ENCODE data around the gene ZNF532. TPM values are rescaled to one million over a fixed set of nuclear protein-coding genes. Genes with fewer than 3 reads are reported as not detected.
A peak's percentile ranks its signal among the peaks of the same experiment; 100 is the strongest.
"Not testable (repeated sequence)": the region's sequence is repeated elsewhere in the genome, so short reads cannot be mapped to it uniquely, and the experiment has no call there.

ZNF532 gene
- total RNA-seq, 8 experiments from 2014 or later = 28.6 to 161 (median 137) TPM

DNA sequence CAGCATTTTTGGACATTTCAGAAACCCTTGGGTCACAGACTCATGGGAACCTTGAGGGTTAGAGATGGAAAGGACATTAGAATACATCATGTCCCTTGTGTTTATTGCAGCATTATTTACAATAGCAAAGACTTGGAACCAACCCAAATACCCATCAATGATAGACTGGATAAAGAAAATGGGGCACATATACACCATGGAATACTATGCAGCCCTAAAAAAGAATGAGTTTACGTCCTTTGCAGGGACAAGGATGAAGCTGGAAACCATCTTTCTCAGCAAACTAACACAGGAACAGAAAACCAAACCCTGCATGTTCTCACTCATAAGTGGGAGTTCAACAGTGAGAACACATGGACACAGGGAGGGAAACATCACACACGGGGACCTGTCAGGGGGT, 160.9 kb downstream of the ZNF532 start:
- WGBS, 10 experiments = 93 to 100% (median 100%) methylated on average over 1 to 2 of the region's 2 CpGs; no CpG with 5 or more reads in 6 of the 10 experiments
- in situ Hi-C loops (cut with MboI; ENCODE audit: low pct_unique_long_range_greater_than_20kb in 2 of 9, low sequenced_read_pairs in 9 of 9, unreplicated experiment in 9 of 9); ATAC-seq (replicated peaks in 6 of 8); H3K27ac ChIP-seq; H3K4me3 ChIP-seq: not testable (repeated sequence)
- peaks cover 9 to 15% of the 10 kb centered on the region in 2 donors for H3K4me1 ChIP-seq (replicated peaks in 1 of 2)

DNA sequence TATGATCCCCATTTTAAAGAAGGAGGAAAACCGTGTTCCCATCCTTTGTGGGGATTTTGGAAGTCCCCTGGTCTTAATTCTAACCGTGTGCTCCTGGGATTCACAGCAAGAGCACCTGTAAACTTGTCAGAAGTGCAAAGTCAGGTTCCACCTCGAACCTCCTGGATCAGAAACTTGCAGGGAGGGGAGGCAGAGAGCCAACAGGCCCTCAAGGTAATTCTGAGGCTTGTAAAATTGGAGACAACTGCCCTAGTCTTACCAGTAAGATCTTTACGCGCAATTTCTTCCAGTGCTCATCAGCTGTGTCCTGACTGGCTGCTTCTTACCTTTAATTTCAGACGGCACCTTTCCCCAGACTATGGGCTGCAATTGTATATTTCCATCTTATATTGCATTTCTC, 161.7 kb downstream of the ZNF532 start:
- in situ Hi-C loops (cut with MboI; ENCODE audit: low pct_unique_long_range_greater_than_20kb in 2 of 9, low sequenced_read_pairs in 9 of 9, unreplicated experiment in 9 of 9) = no loop called here
- WGBS, 10 experiments = 73 to 100% (median 91%) methylated on average over 1 to 6 of the region's 6 CpGs; no CpG with 5 or more reads in 2 of the 10 experiments
- H3K4me3 ChIP-seq = no peak overlapping the region
- ATAC-seq (replicated peaks in 6 of 8) = no peak
- peaks cover 10 to 15% of the 10 kb centered on the region in 2 donors for H3K4me1 ChIP-seq (replicated peaks in 1 of 2)
- no peak overlapping the region for H3K27ac ChIP-seq

GRCh38 chr18:59026831-59027410, 162.2 kb downstream of the ZNF532 start:
- Histone ChIP-seq H3K27ac (no peak overlapping the region), H3K4me1 (replicated peaks in 1 of 2) (peaks cover 10 to 15% of the 10 kb centered on the region in 2 donors), H3K4me3 (no peak overlapping the region)
- peak in 2 of 8 experiments; percentile 32 to 55 for ATAC-seq (replicated peaks in 6 of 8)
- WGBS, 10 experiments = 14 to 99% (median 52%) methylated on average over 1 to 11 of the region's 12 CpGs; no CpG with 5 or more reads in 3 of the 10 experiments
- in situ Hi-C loops (cut with MboI; ENCODE audit: low pct_unique_long_range_greater_than_20kb in 2 of 9, low sequenced_read_pairs in 9 of 9, unreplicated experiment in 9 of 9) = no loop called here

DNA sequence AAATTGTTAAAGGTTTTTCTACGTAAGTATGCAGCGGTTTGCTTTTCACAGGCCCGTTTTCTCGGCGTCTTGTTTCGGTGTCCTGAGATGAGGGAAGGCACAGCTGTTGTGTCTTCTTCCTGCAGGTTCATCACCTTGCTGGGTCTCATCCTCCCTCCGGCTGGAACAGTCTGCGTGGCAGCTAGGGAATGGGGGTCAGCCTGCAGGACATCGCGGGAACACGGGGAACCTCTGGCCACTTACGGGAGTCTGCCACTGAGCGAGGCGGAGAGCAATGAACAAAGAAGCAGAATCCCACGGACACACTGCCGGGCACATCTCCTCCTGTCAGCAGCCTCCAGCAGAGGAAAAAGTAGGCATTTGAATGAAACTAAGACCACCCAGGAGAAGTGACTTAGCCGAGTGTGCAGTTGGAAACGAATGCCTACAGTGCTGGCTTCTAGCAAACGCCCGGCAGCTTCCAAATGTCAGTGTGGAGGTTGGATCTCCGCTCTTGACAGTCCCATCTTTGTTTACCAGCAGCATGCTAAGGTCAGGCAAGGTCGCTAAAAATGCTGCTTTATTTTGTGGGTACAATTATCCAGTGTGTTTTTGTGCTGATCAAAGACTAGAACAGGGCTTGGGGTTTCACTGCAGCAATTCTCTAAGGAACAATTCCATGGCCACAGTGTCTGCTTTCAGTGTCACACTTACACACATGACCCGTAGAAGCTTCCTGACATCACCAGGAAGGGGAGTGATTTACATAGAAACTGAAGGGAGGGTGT, 165.2 kb downstream of the ZNF532 start:
- ATAC-seq (replicated peaks in 6 of 8) = peak in 5 of 8 experiments; percentile 91 to 98 (median 97)
- 49 to 98% (median 75%) methylated on average over 6 to 19 of the region's 23 CpGs for WGBS, 10 experiments
- Histone ChIP-seq H3K27ac (peak overlapping the region; percentile 51 to 75), H3K4me1 (replicated peaks in 1 of 2) (peaks cover 10 to 13% of the 10 kb centered on the region in 2 donors), H3K4me3 (no peak overlapping the region)
- in situ Hi-C loops (cut with MboI; ENCODE audit: low pct_unique_long_range_greater_than_20kb in 2 of 9, low sequenced_read_pairs in 9 of 9, unreplicated experiment in 9 of 9) = no loop called here

DNA sequence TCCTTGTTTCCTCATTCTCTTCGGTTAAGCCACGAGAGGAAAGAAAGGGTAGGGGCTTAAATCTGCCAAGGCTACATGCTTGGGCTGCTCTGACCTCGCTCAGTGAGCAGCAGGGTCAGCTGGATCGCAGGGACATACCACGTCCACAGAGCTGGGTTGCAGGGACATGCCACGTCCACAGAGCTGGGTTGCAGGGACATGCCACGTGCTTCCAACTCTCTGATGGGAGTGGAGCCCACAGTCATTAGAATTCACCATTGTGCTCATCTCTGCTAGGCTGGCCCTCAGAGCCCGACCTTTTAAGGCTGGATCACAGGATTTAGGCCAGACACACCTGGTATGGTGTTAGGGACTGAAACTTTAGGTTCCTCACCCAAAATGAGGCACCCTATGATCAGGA, 167.6 kb downstream of the ZNF532 start:
- in situ Hi-C loops (cut with MboI; ENCODE audit: low pct_unique_long_range_greater_than_20kb in 2 of 9, low sequenced_read_pairs in 9 of 9, unreplicated experiment in 9 of 9) = no loop called here
- no peak for ATAC-seq (replicated peaks in 6 of 8)
- H3K4me3 ChIP-seq = no peak overlapping the region
- H3K27ac ChIP-seq = no peak overlapping the region
- WGBS, 10 experiments = 20 to 100% (median 82%) methylated on average over 1 to 5 of the region's 8 CpGs; no CpG with 5 or more reads in 4 of the 10 experiments
- H3K4me1 ChIP-seq (replicated peaks in 1 of 2) = peaks cover 10 to 11% of the 10 kb centered on the region in 2 donors

DNA sequence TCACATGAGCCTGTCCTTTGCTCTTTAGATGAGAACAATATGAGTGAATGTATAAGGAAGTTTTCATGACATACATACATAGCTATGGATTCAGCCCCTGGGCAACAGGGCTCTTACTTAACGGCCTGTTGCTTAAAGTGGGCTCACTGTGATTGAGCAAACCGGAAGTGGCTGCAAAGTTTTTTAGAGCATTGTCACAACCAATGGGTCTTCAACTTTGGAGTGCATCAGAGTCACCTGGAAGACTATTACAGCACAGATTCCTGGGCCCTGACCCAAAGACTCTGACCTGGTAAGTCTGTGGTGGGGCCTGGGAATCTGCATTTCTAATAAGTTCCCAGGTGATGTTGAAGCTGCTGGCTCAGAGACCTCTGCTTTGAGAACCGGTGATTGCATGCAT, 168.7 kb downstream of the ZNF532 start:
- in situ Hi-C loops (cut with MboI; ENCODE audit: low pct_unique_long_range_greater_than_20kb in 2 of 9, low sequenced_read_pairs in 9 of 9, unreplicated experiment in 9 of 9) = no loop called here
- H3K4me1 ChIP-seq (replicated peaks in 1 of 2) = peaks cover 10 to 11% of the 10 kb centered on the region in 2 donors
- H3K27ac ChIP-seq = no peak overlapping the region
- ATAC-seq (replicated peaks in 6 of 8) = peak in 2 of 8 experiments; percentile 36 to 64
- WGBS, 10 experiments = 0 to 100% (median 87%) methylated on average over 1 to 3 of the region's 3 CpGs; no CpG with 5 or more reads in 2 of the 10 experiments
- H3K4me3 ChIP-seq = no peak overlapping the region

- Histone ChIP-seq H3K4me3 (no peak overlapping the region), H3K27ac (no peak overlapping the region), H3K4me1 (replicated peaks in 1 of 2) (peaks cover 10 to 11% of the 10 kb centered on the region in 2 donors)
- 50 to 90% (median 72%) methylated on average over 1 to 5 of the region's 5 CpGs; no CpG with 5 or more reads in 1 of the 10 experiments for WGBS, 10 experiments
- in situ Hi-C loops (cut with MboI; ENCODE audit: low pct_unique_long_range_greater_than_20kb in 2 of 9, low sequenced_read_pairs in 9 of 9, unreplicated experiment in 9 of 9) = no loop called here
- peak in 1 of 8 experiments; percentile 60 for ATAC-seq (replicated peaks in 6 of 8)
Observed at GRCh38 chr18:59033974-59034373, 169.3 kb downstream of the ZNF532 start.

- peaks cover 4 to 8% of the 10 kb centered on the region in 2 donors for H3K4me1 ChIP-seq (replicated peaks in 1 of 2)
- H3K4me3 ChIP-seq = no peak overlapping the region
- WGBS, 10 experiments = 80 to 100% (median 91%) methylated on average over 2 to 8 of the region's 8 CpGs; no CpG with 5 or more reads in 3 of the 10 experiments
- no peak for ATAC-seq (replicated peaks in 6 of 8)
- H3K27ac ChIP-seq = no peak overlapping the region
- in situ Hi-C loops (cut with MboI; ENCODE audit: low pct_unique_long_range_greater_than_20kb in 2 of 9, low sequenced_read_pairs in 9 of 9, unreplicated experiment in 9 of 9) = no loop called here
Observed at GRCh38 chr18:59035591-59035990, 170.9 kb downstream of the ZNF532 start.

Other genes starting within 250 kb of the ZNF532 start
- gene ALPK2, start 235.8 kb upstream of the ZNF532 start, total RNA-seq = 10 to 100 TPM in 4 of 8 experiments, 1 to 10 TPM in 3, under 1 TPM in 1; 0.42 to 22.8 (median 10.2) TPM
- 10 to 100 TPM in 7 of 8 experiments, 1 to 10 TPM in 1; 10.0 to 15.5 (median 13.7) TPM for gene MALT1, start 193.4 kb upstream of the ZNF532 start, total RNA-seq

All from motor neuron (in vitro differentiated cells).